HepG2 (cell line): ENCODE results near the gene CNBD2. TPM values are rescaled to one million over a fixed set of nuclear protein-coding genes. Genes with fewer than 3 reads are reported as not detected.

Experiments used
- CBX5 ChIP-seq: sonication (generic); formaldehyde crosslinking; IDR thresholded peaks from 2 replicates; pipeline ENCODE4 v1.4.0; 2020; ENCODE audit warnings: missing genetic modification reagents, borderline replicate concordance
- CC2D1A ChIP-seq: sonication (generic); formaldehyde crosslinking; IDR thresholded peaks from 2 replicates; pipeline ENCODE4 v1.8.1; 2023; ENCODE audit warnings: mild to moderate bottlenecking, missing genetic modification reagents
- FOSL2 ChIP-seq: sonication (generic); formaldehyde crosslinking; IDR thresholded peaks from 2 replicates; pipeline ENCODE4 v1.4.0; 2020; ENCODE audit warnings: missing genetic modification reagents
- HES4 ChIP-seq: sonication (generic); formaldehyde crosslinking; IDR thresholded peaks from 2 replicates; pipeline ENCODE4 v1.9.0; 2021; ENCODE audit warnings: mild to moderate bottlenecking, missing genetic modification reagents, borderline replicate concordance
- HOXD1 ChIP-seq: sonication (generic); formaldehyde crosslinking; IDR thresholded peaks from 2 replicates; pipeline ENCODE4 v1.5.0; 2020; ENCODE audit warnings: missing genetic modification reagents
- MTA3 ChIP-seq: sonication (generic); formaldehyde crosslinking; IDR thresholded peaks from 2 replicates; pipeline ENCODE4 v1.4.0; 2020; ENCODE audit warnings: missing genetic modification reagents
- NBN ChIP-seq: fragments of 450-650 bp; conservative IDR thresholded peaks from 2 replicates; pipeline ENCODE4 v1.6.1; 2017
- NR3C1 ChIP-seq: sonication (generic); formaldehyde crosslinking; IDR thresholded peaks from 2 replicates; pipeline ENCODE4 v1.4.0; 2020; ENCODE audit warnings: missing genetic modification reagents
- SMARCE1 ChIP-seq: fragments of 450-650 bp; IDR thresholded peaks from 2 replicates; pipeline ENCODE4 v1.6.1; 2017; ENCODE audit warnings: borderline replicate concordance
- SMYD3 ChIP-seq: sonication (generic); formaldehyde crosslinking; IDR thresholded peaks from 2 replicates; pipeline ENCODE4 v1.8.1; 2023; ENCODE audit warnings: mild to moderate bottlenecking, missing genetic modification reagents
- SPEN ChIP-seq: sonication (generic); formaldehyde crosslinking; IDR thresholded peaks from 2 replicates; pipeline ENCODE4 v1.5.1; 2020; ENCODE audit warnings: low read depth, mild to moderate bottlenecking, missing genetic modification reagents
- ZKSCAN1 ChIP-seq: fragments of 150-350 bp; IDR thresholded peaks from 2 replicates; pipeline ENCODE4 v1.6.1; 2014; ENCODE audit warnings: low read length
- ZNF546 ChIP-seq: sonication (generic); formaldehyde crosslinking; conservative IDR thresholded peaks from 2 replicates; pipeline ENCODE4 v1.8.1; 2023; ENCODE audit warnings: mild to moderate bottlenecking, missing genetic modification reagents
- ZNF629 ChIP-seq: sonication (generic); formaldehyde crosslinking; conservative IDR thresholded peaks from 2 replicates; pipeline ENCODE4 v1.5.0; 2020; ENCODE audit warnings: missing genetic modification reagents
- ZNF747 ChIP-seq: sonication (generic); formaldehyde crosslinking; IDR thresholded peaks from 2 replicates; pipeline ENCODE4 v1.8.1; 2023; ENCODE audit warnings: missing genetic modification reagents, mild to moderate bottlenecking, borderline replicate concordance
- polyA plus RNA-seq, 8 experiments: library from polyadenylated mRNA; depleted of rRNA in 3 of 8; stranded (reverse) in 7 of 8; unstranded in 1 of 8; fragments of >200 nt; fragmentation: Illumina TruSeq in 4 of 8; extraction: Trizol in 4 of 8; gene quantifications; 2 replicates each; pipeline versions ENCODE4 v1.2.1 to v1.2.3, GENCODE V29; 2011 to 2016; ENCODE audit warnings: low read depth in 4 of 8, missing spikeins in 1 of 8, mixed read lengths in 1 of 8; ENCODE audit not compliant: insufficient read depth in 1 of 8
- total RNA-seq, 5 experiments: library from RNA; depleted of rRNA; stranded (reverse); fragments of >200 nt; fragmentation: Illumina TruSeq; extraction: Trizol; gene quantifications; 2 replicates each; pipeline ENCODE4 v1.2.3, GENCODE V29; 2016; ENCODE audit warnings: low read depth in 1 of 5
- TF ChIP-seq, protein P1 (sequence below): IDR thresholded peaks from 2 replicates; pipeline ENCODE4 v1.6.1; 2016; ENCODE audit warnings: low read depth
- TF ChIP-seq, protein P2 (sequence below), 2 experiments: sonication (generic) in 1 of 2; formaldehyde crosslinking in 1 of 2; IDR thresholded peaks; 2 replicates each; pipeline versions ENCODE4 v1.4.0 to v1.6.1; 2018 to 2020; ENCODE audit warnings: missing genetic modification reagents in 2 of 2, borderline replicate concordance in 1 of 2, low read depth in 1 of 2, mild to moderate bottlenecking in 1 of 2, missing biosample characterization in 1 of 2
- TF ChIP-seq, protein P3 (sequence below): sonication (generic); formaldehyde crosslinking; IDR thresholded peaks from 2 replicates; pipeline ENCODE4 v1.4.0; 2020; ENCODE audit warnings: missing genetic modification reagents
- TF ChIP-seq, protein P4 (sequence below): sonication (generic); formaldehyde crosslinking; conservative IDR thresholded peaks from 2 replicates; pipeline ENCODE4 v1.8.1; 2023; ENCODE audit warnings: missing genetic modification reagents
- TF ChIP-seq, protein P5 (sequence below): sonication (generic); formaldehyde crosslinking; IDR thresholded peaks from 2 replicates; pipeline ENCODE4 v1.4.0; 2020; ENCODE audit warnings: missing genetic modification reagents
- TF ChIP-seq, protein P6 (sequence below): sonication (generic); formaldehyde crosslinking; IDR thresholded peaks from 2 replicates; pipeline ENCODE4 v1.5.1; 2020; ENCODE audit warnings: mild to moderate bottlenecking, missing genetic modification reagents, borderline replicate concordance

The CNBD2 gene
- total and polyA plus RNA-seq, 2 of the 13 experiments (the other 11 are each of a cell fraction or from before 2014, with no cell fraction given), result 12.4 to 22.8 TPM

DNA sequence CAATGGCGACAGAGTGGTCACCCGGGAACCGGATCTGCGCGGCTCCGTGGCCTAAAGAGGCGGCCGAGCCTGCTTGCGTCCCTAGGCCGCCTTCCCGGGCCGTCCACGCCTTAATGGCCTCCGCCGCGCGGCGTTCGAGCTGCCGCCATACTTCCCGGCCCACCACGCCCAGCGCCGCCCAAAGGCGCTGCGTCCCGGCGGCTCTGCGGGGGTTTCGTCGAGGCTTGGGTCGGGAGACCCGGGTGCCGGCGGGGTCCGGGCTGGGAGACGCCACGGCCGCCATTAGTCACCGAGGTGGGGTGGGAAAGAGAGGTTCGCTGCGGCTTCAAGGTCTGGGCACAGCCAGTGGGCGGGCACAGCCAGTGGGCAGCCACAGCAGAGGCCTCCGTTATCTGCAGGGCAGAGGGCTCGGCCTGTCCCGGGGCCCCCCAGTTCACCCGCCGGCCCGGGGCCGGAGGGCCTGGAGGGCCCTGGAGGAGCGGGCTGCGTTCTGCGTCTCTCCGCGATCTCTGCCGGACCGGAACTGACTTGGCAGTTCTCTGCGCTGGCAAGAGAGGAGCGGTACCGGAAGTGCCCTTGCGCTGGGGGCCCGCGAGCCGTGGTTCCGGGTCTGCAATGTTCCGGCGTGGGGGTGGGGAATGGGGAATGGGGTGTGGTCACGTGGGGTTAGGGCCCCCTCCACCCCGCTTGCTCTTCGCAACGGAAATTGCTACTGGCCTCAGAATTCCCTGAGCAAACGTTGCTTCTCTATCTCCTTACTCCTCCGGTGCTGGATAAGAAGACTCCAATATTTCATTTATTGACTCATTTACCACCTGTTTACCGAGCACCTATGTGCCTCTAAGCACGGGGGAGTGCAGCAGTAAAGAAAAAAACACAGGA is 82.3 kb downstream of the CNBD2 start (continued):
- peak; percentile 98 for TF ChIP-seq ZNF747
- peak; percentile 82 for TF ChIP-seq FOSL2 (CRISPR knock-in tag)
- no peak for TF ChIP-seq MTA3 (CRISPR knock-in tag)
- TF ChIP-seq NR3C1 (CRISPR knock-in tag), result no peak
- no peak for TF ChIP-seq NBN
- peak; percentile 69 for TF ChIP-seq ZKSCAN1
- TF ChIP-seq, protein P1, sequence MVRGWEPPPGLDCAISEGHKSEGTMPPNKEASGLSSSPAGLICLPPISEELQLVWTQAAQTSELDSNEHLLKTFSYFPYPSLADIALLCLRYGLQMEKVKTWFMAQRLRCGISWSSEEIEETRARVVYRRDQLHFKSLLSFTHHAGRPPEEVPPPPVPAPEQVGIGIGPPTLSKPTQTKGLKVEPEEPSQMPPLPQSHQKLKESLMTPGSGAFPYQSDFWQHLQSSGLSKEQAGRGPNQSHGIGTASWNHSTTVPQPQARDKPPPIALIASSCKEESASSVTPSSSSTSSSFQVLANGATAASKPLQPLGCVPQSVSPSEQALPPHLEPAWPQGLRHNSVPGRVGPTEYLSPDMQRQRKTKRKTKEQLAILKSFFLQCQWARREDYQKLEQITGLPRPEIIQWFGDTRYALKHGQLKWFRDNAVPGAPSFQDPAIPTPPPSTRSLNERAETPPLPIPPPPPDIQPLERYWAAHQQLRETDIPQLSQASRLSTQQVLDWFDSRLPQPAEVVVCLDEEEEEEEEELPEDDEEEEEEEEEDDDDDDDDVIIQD (CRISPR knock-in tag), result no peak
- TF ChIP-seq SMYD3 (CRISPR knock-in tag), result peak; percentile 98
- TF ChIP-seq CC2D1A, result 0 out of 2 replicates have a peak, but pooled peaks have one; percentile 87
- TF ChIP-seq, protein P2, sequence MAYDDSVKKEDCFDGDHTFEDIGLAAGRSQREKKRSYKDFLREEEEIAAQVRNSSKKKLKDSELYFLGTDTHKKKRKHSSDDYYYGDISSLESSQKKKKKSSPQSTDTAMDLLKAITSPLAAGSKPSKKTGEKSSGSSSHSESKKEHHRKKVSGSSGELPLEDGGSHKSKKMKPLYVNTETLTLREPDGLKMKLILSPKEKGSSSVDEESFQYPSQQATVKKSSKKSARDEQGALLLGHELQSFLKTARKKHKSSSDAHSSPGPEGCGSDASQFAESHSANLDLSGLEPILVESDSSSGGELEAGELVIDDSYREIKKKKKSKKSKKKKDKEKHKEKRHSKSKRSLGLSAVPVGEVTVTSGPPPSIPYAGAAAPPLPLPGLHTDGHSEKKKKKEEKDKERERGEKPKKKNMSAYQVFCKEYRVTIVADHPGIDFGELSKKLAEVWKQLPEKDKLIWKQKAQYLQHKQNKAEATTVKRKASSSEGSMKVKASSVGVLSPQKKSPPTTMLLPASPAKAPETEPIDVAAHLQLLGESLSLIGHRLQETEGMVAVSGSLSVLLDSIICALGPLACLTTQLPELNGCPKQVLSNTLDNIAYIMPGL (CRISPR knock-in tag; IDR thresholded peaks at IDR 0.05; ENCODE audit: borderline replicate concordance in 1 of 2, low read depth in 1 of 2), result peak; percentile 85 to 99
- no peak for TF ChIP-seq SMARCE1
- TF ChIP-seq, protein P3, sequence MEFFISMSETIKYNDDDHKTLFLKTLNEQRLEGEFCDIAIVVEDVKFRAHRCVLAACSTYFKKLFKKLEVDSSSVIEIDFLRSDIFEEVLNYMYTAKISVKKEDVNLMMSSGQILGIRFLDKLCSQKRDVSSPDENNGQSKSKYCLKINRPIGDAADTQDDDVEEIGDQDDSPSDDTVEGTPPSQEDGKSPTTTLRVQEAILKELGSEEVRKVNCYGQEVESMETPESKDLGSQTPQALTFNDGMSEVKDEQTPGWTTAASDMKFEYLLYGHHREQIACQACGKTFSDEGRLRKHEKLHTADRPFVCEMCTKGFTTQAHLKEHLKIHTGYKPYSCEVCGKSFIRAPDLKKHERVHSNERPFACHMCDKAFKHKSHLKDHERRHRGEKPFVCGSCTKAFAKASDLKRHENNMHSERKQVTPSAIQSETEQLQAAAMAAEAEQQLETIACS (CRISPR knock-in tag), result no peak
- peak; percentile 84; the same call in 1 of the 2 replicates for TF ChIP-seq ZNF546 (CRISPR knock-in tag)
- TF ChIP-seq, protein P4, sequence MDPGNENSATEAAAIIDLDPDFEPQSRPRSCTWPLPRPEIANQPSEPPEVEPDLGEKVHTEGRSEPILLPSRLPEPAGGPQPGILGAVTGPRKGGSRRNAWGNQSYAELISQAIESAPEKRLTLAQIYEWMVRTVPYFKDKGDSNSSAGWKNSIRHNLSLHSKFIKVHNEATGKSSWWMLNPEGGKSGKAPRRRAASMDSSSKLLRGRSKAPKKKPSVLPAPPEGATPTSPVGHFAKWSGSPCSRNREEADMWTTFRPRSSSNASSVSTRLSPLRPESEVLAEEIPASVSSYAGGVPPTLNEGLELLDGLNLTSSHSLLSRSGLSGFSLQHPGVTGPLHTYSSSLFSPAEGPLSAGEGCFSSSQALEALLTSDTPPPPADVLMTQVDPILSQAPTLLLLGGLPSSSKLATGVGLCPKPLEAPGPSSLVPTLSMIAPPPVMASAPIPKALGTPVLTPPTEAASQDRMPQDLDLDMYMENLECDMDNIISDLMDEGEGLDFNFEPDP (CRISPR knock-in tag), result 0 out of 2 replicates have a peak, but pooled peaks have one; percentile 92
- TF ChIP-seq HOXD1 (CRISPR knock-in tag), result peak; percentile 71; the same call in 1 of the 2 replicates
- TF ChIP-seq, protein P5, sequence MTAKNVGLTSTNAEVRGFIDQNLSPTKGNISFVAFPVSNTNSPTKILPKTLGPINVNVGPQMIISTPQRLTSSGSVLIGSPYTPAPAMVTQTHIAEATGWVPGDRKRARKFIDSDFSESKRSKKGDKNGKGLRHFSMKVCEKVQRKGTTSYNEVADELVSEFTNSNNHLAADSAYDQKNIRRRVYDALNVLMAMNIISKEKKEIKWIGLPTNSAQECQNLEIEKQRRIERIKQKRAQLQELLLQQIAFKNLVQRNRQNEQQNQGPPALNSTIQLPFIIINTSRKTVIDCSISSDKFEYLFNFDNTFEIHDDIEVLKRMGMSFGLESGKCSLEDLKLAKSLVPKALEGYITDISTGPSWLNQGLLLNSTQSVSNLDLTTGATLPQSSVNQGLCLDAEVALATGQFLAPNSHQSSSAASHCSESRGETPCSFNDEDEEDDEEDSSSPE, result peak; percentile 70
- TF ChIP-seq ZNF629 (CRISPR knock-in tag), result no peak; the same call in none of the 2 replicates
- TF ChIP-seq SPEN, result peak; percentile 99
- peak; percentile 99 for TF ChIP-seq CBX5
- TF ChIP-seq, protein P6, sequence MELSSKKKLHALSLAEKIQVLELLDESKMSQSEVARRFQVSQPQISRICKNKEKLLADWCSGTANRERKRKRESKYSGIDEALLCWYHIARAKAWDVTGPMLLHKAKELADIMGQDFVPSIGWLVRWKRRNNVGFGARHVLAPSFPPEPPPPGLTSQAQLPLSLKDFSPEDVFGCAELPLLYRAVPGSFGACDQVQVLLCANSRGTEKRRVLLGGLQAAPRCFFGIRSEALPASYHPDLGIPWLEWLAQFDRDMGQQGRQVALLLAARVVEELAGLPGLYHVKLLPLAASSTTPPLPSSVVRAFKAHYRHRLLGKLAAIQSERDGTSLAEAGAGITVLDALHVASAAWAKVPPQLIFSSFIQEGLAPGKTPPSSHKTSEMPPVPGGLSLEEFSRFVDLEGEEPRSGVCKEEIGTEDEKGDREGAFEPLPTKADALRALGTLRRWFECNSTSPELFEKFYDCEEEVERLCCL, result peak; percentile 75
- TF ChIP-seq HES4 (CRISPR knock-in tag), result peak; percentile 92
